ENCODE results near the gene SMYD3.

DNA sequence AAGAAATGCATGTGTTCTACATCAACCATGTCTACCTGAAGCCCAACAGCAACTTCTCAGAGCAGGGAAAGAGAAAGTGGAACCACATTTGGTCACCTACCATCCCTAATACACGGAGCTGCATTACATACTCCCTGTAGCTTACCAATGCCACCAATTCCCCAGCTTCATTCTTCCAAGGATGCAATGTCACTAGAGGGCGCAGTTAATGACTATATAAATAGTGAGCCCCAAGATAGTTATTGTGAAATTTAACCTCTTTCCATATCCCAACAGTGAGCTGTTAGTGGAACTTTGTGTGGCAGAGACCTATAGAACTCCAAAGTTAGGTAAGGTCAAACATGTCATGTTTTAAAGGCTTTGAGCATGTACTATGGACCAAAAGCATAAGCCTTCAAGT is 618.3 kb downstream of the SMYD3 start:
- TF ChIP-seq CTCF (IDR thresholded peaks at IDR 0.05), result no peak
- no peak for TF ChIP-seq POLR2A (IDR thresholded peaks at IDR 0.05)
